OCI-LY7 (cell line): ENCODE measurements around the gene ULK4.

Source experiments
- EZH2phosphoT487 ChIP-seq: fragments of 200-600 bp; sonication (generic); IDR thresholded peaks from 2 replicates; pipeline ENCODE4 v1.6.1; 2018; ENCODE audit warnings: low read depth, borderline replicate concordance, mild to moderate bottlenecking, mixed run types, antibody characterized with exemption, low read length, moderate library complexity, mixed read lengths
- TF ChIP-seq, protein P1 (sequence below): fragments of 200-600 bp; sonication (generic); conservative IDR thresholded peaks from 2 replicates; pipeline ENCODE4 v1.5.1; 2014; ENCODE audit warnings: mild to moderate bottlenecking, antibody characterized with exemption, low read length, moderate library complexity, mixed read lengths

- TF ChIP-seq, protein P1, sequence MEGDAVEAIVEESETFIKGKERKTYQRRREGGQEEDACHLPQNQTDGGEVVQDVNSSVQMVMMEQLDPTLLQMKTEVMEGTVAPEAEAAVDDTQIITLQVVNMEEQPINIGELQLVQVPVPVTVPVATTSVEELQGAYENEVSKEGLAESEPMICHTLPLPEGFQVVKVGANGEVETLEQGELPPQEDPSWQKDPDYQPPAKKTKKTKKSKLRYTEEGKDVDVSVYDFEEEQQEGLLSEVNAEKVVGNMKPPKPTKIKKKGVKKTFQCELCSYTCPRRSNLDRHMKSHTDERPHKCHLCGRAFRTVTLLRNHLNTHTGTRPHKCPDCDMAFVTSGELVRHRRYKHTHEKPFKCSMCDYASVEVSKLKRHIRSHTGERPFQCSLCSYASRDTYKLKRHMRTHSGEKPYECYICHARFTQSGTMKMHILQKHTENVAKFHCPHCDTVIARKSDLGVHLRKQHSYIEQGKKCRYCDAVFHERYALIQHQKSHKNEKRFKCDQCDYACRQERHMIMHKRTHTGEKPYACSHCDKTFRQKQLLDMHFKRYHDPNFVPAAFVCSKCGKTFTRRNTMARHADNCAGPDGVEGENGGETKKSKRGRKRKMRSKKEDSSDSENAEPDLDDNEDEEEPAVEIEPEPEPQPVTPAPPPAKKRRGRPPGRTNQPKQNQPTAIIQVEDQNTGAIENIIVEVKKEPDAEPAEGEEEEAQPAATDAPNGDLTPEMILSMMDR: no peak
- TF ChIP-seq EZH2phosphoT487: no peak
Observed at GRCh38 chr3:41199866-41200668, 761.8 kb downstream of the ULK4 start.
